Mucosa of stomach (tissue), 1 donor: ENCODE data around the gene CFAP74.
"Not testable (repeated sequence)": the region's sequence is repeated elsewhere in the genome, so short reads cannot be mapped to it uniquely, and the experiment has no call there.

ENCODE experiments used
- H3K27me3 ChIP-seq: one replicate; pipeline ENCODE4 v1.7.0; 2013; ENCODE audit warnings: mild to moderate bottlenecking, low read length; ENCODE audit not compliant: control insufficient read depth, insufficient read depth
- H3K36me3 ChIP-seq: one replicate; pipeline ENCODE4 v1.7.0; 2013; ENCODE audit warnings: low read length; ENCODE audit not compliant: control insufficient read depth, insufficient read depth
- H3K4me1 ChIP-seq: one replicate; pipeline ENCODE4 v1.7.0; 2013; ENCODE audit warnings: mild to moderate bottlenecking, low read length; ENCODE audit not compliant: control insufficient read depth, insufficient read depth
- H3K4me3 ChIP-seq: one replicate; pipeline ENCODE4 v1.7.0; 2013; ENCODE audit warnings: low read length
- H3K9ac ChIP-seq: one replicate; pipeline ENCODE4 v1.7.0; 2013; ENCODE audit warnings: mild to moderate bottlenecking, low read length, moderate library complexity
- H3K9me3 ChIP-seq: one replicate; pipeline ENCODE4 v1.7.0; 2013; ENCODE audit warnings: mild to moderate bottlenecking, low read length, moderate library complexity; ENCODE audit not compliant: control insufficient read depth
- donor health status: Pancreatic carcinoma.

Gene CFAP74

DNA sequence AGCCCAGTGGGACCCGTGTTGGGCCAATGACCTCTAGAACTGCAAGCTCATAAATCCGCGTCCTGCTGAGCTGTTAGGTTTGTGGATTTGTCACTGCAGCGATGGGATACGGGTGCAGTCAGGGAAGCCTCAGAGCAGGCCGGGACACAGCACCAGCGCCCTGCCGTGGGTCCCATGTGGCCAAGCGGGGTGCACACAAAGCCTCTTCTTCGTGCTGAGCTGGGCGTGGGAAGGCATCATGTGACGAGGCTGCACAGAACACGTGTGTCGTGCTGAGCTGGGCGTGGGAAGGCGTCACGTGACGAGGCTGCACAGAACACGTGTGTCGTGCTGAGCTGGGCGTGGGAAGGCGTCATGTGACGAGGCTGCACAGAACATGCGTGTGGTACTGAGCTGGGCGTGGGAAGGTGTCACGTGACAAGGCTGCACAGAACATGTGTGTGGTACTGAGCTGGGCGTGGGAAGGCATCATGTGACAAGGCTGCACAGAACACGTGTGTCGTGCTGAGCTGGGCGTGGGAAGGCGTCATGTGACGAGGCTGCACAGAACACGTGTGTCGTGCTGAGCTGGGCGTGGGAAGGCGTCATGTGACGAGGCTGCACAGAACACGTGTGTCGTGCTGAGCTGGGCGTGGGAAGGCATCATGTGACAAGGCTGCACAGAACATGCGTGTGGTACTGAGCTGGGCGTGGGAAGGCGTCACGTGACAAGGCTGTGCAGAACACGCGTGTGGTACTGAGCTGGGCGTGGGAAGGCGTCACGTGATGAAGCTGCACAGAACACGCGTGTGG lies 24.7 kb downstream of the CFAP74 start:
- H3K27me3 ChIP-seq, H3K9me3 ChIP-seq, H3K4me1 ChIP-seq, H3K36me3 ChIP-seq, H3K9ac ChIP-seq, H3K4me3 ChIP-seq: not testable (repeated sequence)

- H3K4me3 ChIP-seq: no peak overlapping the region
- no peaks in the 10 kb centered on the region for H3K4me1 ChIP-seq
- no peaks in the 10 kb centered on the region for H3K27me3 ChIP-seq
- H3K36me3 ChIP-seq: no peaks in the 10 kb centered on the region
- H3K9ac ChIP-seq: no peak overlapping the region
- H3K9me3 ChIP-seq: no peaks in the 10 kb centered on the region
Observed at GRCh38 chr1:1978108-1978507, 25.5 kb downstream of the CFAP74 start.

- Histone ChIP-seq H3K4me3 (no peak overlapping the region), H3K9me3 (no peaks in the 10 kb centered on the region), H3K4me1 (no peaks in the 10 kb centered on the region), H3K36me3 (no peaks in the 10 kb centered on the region), H3K9ac (no peak overlapping the region), H3K27me3 (no peaks in the 10 kb centered on the region)
Observed at GRCh38 chr1:1976031-1976430, 27.6 kb downstream of the CFAP74 start.

DNA sequence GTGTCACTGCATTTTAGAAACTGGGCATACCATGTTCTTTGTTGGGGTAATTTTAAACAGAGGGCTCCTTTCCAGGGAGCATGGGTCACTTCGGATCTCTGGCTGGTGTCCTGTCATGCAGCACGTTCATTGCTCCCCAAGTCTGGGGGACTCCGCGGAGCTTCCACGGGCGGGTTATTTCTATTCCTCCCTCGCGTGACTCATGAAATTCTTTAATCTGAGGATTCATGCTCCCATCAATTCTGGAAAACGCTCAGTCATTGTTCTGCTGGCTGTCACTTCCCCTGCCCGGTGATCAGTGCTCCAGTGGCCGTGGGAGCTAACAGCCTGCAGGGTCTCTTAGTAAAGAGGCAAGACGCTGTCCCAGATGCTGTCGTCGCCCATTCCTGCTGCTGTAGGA lies 28.1 kb downstream of the CFAP74 start:
- H3K27me3 ChIP-seq: no peaks in the 10 kb centered on the region
- no peaks in the 10 kb centered on the region for H3K9me3 ChIP-seq
- H3K9ac ChIP-seq: no peak overlapping the region
- no peaks in the 10 kb centered on the region for H3K4me1 ChIP-seq
- H3K4me3 ChIP-seq: no peak overlapping the region
- H3K36me3 ChIP-seq: no peaks in the 10 kb centered on the region

- H3K4me1 ChIP-seq: no peaks in the 10 kb centered on the region
- H3K9ac ChIP-seq: no peak overlapping the region
- H3K27me3 ChIP-seq: no peaks in the 10 kb centered on the region
- H3K4me3 ChIP-seq: no peak overlapping the region
- no peaks in the 10 kb centered on the region for H3K9me3 ChIP-seq
- H3K36me3 ChIP-seq: no peaks in the 10 kb centered on the region
Observed at GRCh38 chr1:1974834-1975233, 28.8 kb downstream of the CFAP74 start.

DNA sequence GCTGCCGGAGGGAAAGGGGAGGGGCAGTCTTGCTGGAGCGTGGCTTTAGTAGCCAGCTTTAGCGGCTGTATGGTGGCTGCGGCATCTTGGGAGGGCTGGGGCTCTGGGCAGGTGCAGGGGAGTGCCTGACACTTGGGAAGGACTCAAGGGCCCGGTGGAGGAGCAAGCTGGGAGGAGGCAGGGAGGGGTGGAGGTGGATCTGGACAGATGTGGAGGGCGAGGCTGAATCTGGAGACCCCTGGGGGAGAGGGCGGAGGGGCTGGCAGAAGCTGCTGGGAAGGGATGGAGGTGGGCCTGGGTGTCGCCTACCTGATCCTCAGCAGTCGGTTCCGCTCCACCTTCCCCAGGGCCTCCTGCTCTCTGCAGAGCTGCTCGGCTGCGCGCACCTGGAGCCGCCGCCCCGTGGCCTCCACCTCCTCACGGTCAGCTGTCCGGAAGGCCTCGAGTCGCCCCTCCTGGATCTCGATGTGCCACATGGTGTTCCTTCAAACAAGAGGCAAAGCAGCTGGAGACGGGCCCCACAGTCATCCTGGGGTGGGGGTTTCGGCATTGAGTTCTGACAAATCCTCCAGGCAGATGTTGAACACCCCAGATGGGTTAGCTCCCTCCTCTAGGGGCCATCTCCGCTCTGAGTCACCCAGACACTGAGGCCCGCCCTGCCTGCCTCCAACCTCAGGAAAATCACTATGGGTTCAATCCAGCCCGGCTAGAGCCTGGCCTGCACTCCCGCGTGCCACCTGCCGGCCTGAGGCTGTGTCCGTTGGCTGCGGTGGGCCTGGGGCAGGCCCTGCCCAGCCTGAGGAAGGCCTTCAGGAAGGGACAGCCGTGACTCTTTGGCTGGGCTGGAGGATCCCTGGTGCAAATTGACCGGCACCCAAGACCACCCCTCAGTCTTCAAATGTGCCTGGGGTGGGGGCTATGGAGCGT lies 29.6 kb downstream of the CFAP74 start:
- H3K27me3 ChIP-seq: no peaks in the 10 kb centered on the region
- H3K4me1 ChIP-seq: no peaks in the 10 kb centered on the region
- H3K4me3 ChIP-seq: no peak overlapping the region
- H3K36me3 ChIP-seq: no peaks in the 10 kb centered on the region
- no peaks in the 10 kb centered on the region for H3K9me3 ChIP-seq
- no peak overlapping the region for H3K9ac ChIP-seq

DNA sequence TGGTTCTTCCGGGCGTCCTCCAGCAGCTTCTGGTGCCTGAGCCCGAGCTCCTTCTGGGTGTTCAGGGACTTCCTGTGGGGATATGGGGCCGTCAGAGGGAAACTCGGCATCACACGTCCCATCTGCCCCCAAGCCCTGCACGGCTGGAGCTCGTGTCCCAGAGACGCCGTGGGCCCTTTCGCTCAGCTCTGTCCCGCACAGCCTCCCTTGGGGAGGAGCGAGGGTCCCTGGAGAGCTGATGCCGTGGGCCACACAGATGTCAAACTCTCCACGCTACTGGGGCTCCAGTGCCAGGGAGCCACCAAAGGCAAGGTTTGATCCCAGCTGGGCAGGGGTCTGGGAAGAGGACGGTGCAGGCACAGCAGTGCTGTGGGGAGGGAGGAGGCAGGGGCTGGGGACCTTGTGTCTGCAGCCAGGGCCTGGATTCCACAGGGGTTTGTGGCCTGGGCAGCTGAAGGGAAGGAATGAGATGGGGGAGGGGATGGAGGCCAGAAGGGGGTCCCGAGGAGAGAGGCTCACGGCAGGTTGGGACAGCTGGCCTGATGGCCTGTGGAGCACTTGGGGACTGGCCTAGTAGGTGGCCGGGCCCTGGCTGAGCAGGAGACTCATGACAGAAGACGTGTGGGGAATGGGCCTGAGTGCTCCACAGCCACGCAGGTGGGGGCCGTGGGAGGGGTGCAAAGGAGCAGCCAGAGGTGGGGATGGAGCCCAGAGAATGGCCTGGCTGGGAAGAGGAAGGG lies 30.4 kb downstream of the CFAP74 start:
- H3K4me1 ChIP-seq: no peaks in the 10 kb centered on the region
- H3K27me3 ChIP-seq: no peaks in the 10 kb centered on the region
- no peaks in the 10 kb centered on the region for H3K36me3 ChIP-seq
- H3K9me3 ChIP-seq: no peaks in the 10 kb centered on the region
- no peak overlapping the region for H3K9ac ChIP-seq
- H3K4me3 ChIP-seq: no peak overlapping the region

DNA sequence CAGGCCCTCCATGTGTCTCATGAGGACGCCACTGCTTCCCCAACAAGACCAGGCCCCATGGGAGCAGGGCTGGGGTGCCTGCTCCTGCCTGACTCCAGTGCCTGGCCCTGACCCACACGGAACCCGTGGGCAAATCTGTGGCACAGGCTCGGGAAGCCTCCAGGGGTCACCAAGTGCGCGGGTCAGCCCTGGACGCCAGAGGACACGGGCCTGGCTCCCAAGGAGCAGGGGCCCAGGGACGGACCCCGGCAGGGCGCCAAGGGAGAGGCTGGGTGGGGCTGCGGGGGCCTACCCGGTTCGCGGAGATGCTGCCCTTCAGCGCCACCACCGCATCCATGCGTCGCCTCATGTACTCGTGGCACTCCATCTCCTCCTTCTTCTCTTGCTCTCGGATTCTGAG lies 31.9 kb downstream of the CFAP74 start:
- no peak overlapping the region for H3K4me3 ChIP-seq
- H3K36me3 ChIP-seq: no peaks in the 10 kb centered on the region
- H3K9me3 ChIP-seq: no peaks in the 10 kb centered on the region
- H3K9ac ChIP-seq: no peak overlapping the region
- H3K4me1 ChIP-seq: no peaks in the 10 kb centered on the region
- H3K27me3 ChIP-seq: no peaks in the 10 kb centered on the region

DNA sequence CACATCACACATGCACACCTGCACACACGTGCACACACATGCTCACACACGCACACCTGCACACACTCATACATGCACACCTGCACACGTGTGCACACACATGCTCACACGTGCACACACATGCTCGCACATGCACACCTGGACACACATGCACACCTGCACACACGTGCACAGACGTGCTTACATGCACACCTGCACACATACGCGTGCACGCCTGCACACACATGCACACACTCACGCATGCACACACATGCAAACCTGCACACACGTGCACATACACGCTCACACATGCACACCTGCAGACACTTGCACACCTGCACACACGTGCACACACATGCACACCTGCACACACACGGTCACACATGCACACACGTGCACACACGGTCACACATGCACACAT lies 32.6 kb downstream of the CFAP74 start:
- Histone ChIP-seq H3K9ac (no peak overlapping the region), H3K27me3 (no peaks in the 10 kb centered on the region), H3K4me1 (no peaks in the 10 kb centered on the region), H3K9me3 (no peaks in the 10 kb centered on the region), H3K4me3 (no peak overlapping the region), H3K36me3 (no peaks in the 10 kb centered on the region)

DNA sequence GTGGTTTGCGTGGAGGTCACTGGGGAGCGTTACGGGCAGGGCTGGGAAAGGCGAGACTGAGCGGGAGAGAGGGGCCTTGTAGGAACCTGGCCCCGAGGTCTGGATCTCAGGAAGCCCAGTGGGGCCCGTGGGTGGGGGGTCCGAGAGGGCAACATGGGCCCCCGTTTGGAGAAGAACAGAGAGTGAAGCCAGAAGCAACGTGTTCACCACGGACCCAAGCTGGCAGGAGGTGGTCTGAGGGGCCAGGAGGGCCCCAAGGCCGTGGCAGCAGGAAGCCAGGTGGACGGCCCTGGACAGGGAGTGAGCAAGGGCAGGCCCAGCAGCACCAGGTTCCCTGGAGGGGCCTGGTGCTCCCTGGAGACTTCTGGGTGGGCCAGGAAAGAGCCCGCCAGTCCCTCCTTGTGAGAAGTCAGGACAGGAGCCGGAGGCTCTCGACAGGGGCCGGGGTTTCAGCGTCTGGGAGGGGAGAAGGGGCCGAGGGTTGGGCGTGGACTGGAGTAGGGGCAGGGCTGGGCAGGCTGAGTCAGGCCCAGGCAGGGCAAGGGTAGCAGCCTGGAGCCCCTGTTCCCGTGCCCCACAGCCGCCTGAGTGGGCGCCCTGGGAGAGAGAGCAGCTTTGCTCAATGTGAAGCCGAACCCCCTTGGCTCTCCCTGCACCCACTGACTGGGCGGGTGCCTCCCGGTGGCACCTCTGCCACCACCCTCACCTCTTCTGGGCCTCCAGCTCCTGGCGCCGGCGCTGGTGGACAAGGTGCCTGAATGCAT lies 33.5 kb downstream of the CFAP74 start:
- Histone ChIP-seq H3K36me3 (no peaks in the 10 kb centered on the region), H3K4me3 (no peak overlapping the region), H3K9ac (no peak overlapping the region), H3K27me3 (no peaks in the 10 kb centered on the region), H3K9me3 (no peaks in the 10 kb centered on the region), H3K4me1 (no peaks in the 10 kb centered on the region)

DNA sequence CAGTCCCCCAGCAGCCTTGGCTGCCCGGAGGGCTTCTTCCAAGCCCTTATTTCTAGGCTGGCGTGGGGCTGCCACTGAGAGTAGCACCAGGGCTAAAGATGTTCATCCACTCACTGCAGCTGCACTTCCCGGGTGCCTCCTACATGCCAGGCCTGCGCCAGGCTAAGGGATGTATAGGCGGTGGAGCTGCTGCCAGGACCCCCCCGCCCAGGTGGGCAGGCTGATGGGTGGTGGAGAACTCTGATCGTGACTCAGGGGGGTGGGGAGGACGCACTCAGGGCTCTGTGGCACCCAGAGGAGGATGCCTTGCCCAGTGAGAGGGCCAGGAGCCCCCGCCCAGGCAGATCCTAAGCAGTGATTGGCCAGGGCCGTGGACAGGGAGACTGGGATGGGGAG lies 34.1 kb downstream of the CFAP74 start:
- Histone ChIP-seq H3K36me3 (no peaks in the 10 kb centered on the region), H3K4me3 (no peak overlapping the region), H3K27me3 (no peaks in the 10 kb centered on the region), H3K9me3 (no peaks in the 10 kb centered on the region), H3K4me1 (no peaks in the 10 kb centered on the region), H3K9ac (no peak overlapping the region)
